GM21447 (cell line): Measurements from ENCODE around the gene ARHGAP32.

Experiments used
- ATAC-seq: cut with Tn5 transposase; IDR thresholded peaks from one replicate; pipeline ENCODE4 v1.9.1; 2021; ENCODE audit not compliant: unreplicated experiment

The ARHGAP32 gene

GRCh38 chr11:128963744-128964325 lies 228.3 kb downstream of the ARHGAP32 start:
- ATAC-seq, result no peak

- ATAC-seq, result no peak
Measured at GRCh38 chr11:128962896-128963295, 229.2 kb downstream of the ARHGAP32 start.

GRCh38 chr11:128961645-128962044 lies 230.5 kb downstream of the ARHGAP32 start:
- ATAC-seq, result no peak

- no peak for ATAC-seq
Measured at GRCh38 chr11:128957202-128957482, 235.0 kb downstream of the ARHGAP32 start.

GRCh38 chr11:128956401-128957201 lies 235.5 kb downstream of the ARHGAP32 start:
- no peak for ATAC-seq

- no peak for ATAC-seq
Measured at GRCh38 chr11:128955636-128956035, 236.5 kb downstream of the ARHGAP32 start.

GRCh38 chr11:128953151-128953550 lies 239.0 kb downstream of the ARHGAP32 start:
- no peak for ATAC-seq

GRCh38 chr11:128949791-128950454 lies 242.2 kb downstream of the ARHGAP32 start:
- ATAC-seq, result no peak

- no peak for ATAC-seq
Measured at GRCh38 chr11:128948583-128948982, 243.5 kb downstream of the ARHGAP32 start.

- ATAC-seq, result no peak
Measured at GRCh38 chr11:128947773-128948172, 244.4 kb downstream of the ARHGAP32 start.

- ATAC-seq, result no peak
Measured at GRCh38 chr11:128946648-128947047, 245.5 kb downstream of the ARHGAP32 start.

GRCh38 chr11:128943428-128943976 lies 248.6 kb downstream of the ARHGAP32 start:
- ATAC-seq, result no peak

- no peak for ATAC-seq
Measured at GRCh38 chr11:128942817-128943427, 249.2 kb downstream of the ARHGAP32 start, which contains the start of gene TP53AIP1. TP53AIP1 (minus strand) TSS chr11:128942871; CDS start chr11:128937818, 5,053 bp downstream.

GRCh38 chr11:128942272-128942612 lies 249.9 kb downstream of the ARHGAP32 start:
- ATAC-seq, result no peak

GRCh38 chr11:128941573-128942271 lies 250.4 kb downstream of the ARHGAP32 start:
- no peak for ATAC-seq

GRCh38 chr11:128941110-128941509 lies 251.0 kb downstream of the ARHGAP32 start:
- no peak for ATAC-seq

- no peak for ATAC-seq
Measured at GRCh38 chr11:128940603-128941002, 251.5 kb downstream of the ARHGAP32 start.

GRCh38 chr11:128940156-128940555 lies 252.0 kb downstream of the ARHGAP32 start:
- no peak for ATAC-seq

- no peak for ATAC-seq
Measured at GRCh38 chr11:128939591-128939990, 252.5 kb downstream of the ARHGAP32 start.

GRCh38 chr11:128938156-128938885 lies 253.8 kb downstream of the ARHGAP32 start:
- ATAC-seq, result no peak
